ENCODE measurements around the gene ZDHHC1.

The ZDHHC1 gene, protein sequence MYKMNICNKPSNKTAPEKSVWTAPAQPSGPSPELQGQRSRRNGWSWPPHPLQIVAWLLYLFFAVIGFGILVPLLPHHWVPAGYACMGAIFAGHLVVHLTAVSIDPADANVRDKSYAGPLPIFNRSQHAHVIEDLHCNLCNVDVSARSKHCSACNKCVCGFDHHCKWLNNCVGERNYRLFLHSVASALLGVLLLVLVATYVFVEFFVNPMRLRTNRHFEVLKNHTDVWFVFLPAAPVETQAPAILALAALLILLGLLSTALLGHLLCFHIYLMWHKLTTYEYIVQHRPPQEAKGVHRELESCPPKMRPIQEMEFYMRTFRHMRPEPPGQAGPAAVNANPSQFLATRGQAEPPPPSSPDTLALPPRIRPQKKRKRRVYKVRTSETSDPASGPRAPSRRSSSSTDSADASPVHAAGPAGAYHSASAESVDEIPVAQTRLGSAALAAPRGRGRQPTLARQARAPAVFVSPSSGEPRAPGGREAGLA

GRCh38 chr16:67415872-67416793 lies at the start of gene ZDHHC1:
Gene ZDHHC1, minus strand, starts transcription at chr16:67416477. Its CDS starts 8,702 bp downstream, at chr16:67407775.
- peak within 1 kb of the TSS; percentile 50 for H3K27ac ChIP-seq
- DNase-seq (ENCODE audit: low read depth, low spot score) = no peak

DNA sequence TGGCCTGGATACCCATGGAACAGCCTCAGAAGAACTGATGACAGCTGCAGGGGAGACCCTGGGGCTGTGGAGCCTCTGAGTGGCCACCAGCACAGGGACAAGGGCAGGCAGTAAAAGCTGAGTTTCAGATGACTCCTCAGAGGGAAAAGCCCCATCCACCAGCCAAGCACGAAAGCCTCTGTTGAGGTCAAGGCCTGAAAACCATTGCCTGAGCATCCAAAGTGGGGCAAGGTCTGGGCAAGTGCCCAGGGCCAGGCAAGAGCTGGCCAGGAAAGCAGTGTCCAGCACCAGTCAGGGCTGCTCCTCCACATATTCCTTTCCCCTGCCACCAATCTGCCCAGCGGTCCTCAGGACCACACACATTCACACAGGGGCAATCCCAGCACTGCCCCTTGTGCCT lies 48.3 kb upstream of the ZDHHC1 start:
- no peak for DNase-seq (ENCODE audit: low read depth, low spot score)
- H3K27ac ChIP-seq = no peak overlapping the region

DNA sequence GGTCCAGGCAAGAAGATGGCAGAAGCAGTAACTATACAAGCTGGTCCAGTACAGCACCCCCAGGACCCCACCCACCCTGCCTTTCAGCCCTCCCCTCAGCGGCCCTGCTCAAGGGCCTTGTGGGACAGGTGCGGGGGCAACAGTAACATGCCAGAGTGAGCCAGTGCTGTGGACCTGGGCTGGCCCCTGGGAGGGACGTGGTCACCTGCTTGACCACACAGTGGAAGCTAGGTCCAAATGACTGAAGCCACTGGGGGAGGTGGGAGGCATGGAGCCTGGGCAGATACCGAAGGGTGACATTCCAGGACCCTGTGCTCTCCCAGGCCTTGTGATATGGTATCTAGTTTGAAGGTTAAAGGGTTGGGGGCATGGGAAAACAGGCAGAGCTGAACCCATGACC lies 47.4 kb upstream of the ZDHHC1 start:
- DNase-seq (ENCODE audit: low read depth, low spot score) = no peak
- H3K27ac ChIP-seq = no peak overlapping the region

- H3K27ac ChIP-seq = peak overlapping the region; percentile 46
- no peak for DNase-seq (ENCODE audit: low read depth, low spot score)
Observed at GRCh38 chr16:67463059-67463458, 46.8 kb upstream of the ZDHHC1 start.

DNA sequence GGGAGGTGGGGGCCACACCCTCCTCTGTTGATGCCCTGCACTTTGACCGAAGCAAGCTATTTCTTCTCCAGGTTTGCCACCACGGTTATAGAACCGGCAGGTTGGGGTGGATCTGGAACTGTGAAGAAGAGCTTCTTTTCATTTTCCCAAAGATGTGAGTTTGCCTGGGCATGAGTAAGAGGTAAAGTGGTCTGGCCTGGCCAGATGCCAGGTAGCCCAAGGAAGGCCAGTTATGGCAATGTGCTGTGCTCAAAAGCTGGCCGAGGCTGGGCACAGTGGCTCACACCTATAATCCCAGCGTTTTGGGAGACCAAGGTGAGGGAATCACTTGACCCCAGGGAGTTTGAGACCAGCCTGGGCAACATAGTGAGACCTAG lies 46.0 kb upstream of the ZDHHC1 start:
- DNase-seq (ENCODE audit: low read depth, low spot score) = no peak
- peak overlapping the region; percentile 46 for H3K27ac ChIP-seq

- no peak for DNase-seq (ENCODE audit: low read depth, low spot score)
- H3K27ac ChIP-seq = peak overlapping the region; percentile 46
Observed at GRCh38 chr16:67461600-67462278, 45.5 kb upstream of the ZDHHC1 start.

- H3K27ac ChIP-seq = peak overlapping the region; percentile 46
- no peak for DNase-seq (ENCODE audit: low read depth, low spot score)
Observed at GRCh38 chr16:67460961-67461360, 44.7 kb upstream of the ZDHHC1 start.

- no peak overlapping the region for H3K27ac ChIP-seq
- no peak for DNase-seq (ENCODE audit: low read depth, low spot score)
Observed at GRCh38 chr16:67460168-67460567, 43.9 kb upstream of the ZDHHC1 start.

- H3K27ac ChIP-seq = no peak overlapping the region
- no peak for DNase-seq (ENCODE audit: low read depth, low spot score)
Observed at GRCh38 chr16:67459861-67460150, 43.5 kb upstream of the ZDHHC1 start.

DNA sequence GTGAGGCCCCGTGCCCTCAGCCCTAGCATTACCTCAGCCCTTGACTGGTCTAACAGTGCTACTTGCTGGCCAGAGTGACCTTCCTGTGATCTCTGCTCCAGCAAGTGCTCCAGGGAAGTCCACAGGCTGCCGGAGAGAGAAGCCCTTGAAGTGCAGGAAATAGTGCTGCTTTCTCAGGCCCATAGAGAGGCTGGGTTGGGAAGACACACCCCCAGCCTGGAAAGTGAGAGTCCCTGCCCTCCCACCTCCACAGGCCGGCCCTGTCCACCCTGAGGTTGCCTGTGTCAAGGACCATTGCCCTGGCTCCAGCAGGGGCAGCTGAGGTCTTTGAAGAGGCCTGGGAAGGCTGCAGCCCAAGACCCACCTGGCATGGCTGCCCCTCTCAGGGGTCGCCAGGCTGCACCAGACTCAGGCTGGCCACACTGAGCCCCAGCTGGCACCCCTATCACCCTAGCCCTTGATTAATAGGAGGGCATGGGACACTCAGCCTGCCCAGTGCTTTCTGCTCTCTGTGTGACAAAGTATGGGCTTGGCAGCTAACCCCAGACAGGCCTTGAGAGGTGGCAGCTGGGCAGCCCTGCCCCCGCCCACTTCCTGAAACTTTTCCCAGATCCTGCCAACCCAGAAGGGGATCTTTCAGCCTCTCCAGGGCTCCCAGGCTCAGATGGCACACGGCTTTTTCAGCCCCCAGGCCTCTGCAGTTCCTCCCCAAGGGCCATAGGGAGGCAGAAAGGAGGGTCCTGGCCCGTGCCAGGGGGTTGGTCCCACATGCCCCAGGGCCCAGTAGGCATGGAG lies 43.0 kb upstream of the ZDHHC1 start:
- no peak for DNase-seq (ENCODE audit: low read depth, low spot score)

DNA sequence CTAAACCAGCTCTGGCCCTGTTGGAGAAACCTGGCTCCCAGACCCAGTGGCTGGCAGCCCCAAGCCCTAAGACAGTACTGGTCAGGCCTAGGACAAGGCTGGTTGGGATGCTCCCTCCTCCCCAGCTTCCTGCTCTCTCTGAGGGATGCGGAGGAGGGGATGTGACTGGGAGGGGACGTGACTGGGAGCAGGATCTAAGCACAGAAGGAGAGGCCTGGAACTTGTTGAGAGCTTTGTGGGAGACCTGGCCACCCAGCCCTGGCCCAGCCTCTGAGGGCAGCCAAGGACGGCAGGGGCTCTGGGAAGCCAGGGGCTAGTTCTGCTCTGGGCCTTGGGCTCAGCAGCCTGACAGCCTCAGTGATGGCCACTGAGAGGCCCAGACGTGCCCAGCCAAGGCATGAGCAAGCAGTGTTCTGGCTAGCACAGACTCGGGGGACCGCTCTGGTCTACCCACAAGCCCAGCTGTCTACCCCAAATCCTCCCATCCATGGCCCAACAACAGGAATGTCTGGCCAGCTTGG lies 41.9 kb upstream of the ZDHHC1 start:
- no peak overlapping the region for H3K27ac ChIP-seq
- DNase-seq (ENCODE audit: low read depth, low spot score) = no peak

More for the DNA sequence above, 43.0 kb upstream of the ZDHHC1 start:
- no peak overlapping the region for H3K27ac ChIP-seq

GRCh38 chr16:67457611-67458010 lies 41.3 kb upstream of the ZDHHC1 start:
- DNase-seq (ENCODE audit: low read depth, low spot score) = no peak
- no peak overlapping the region for H3K27ac ChIP-seq

DNA sequence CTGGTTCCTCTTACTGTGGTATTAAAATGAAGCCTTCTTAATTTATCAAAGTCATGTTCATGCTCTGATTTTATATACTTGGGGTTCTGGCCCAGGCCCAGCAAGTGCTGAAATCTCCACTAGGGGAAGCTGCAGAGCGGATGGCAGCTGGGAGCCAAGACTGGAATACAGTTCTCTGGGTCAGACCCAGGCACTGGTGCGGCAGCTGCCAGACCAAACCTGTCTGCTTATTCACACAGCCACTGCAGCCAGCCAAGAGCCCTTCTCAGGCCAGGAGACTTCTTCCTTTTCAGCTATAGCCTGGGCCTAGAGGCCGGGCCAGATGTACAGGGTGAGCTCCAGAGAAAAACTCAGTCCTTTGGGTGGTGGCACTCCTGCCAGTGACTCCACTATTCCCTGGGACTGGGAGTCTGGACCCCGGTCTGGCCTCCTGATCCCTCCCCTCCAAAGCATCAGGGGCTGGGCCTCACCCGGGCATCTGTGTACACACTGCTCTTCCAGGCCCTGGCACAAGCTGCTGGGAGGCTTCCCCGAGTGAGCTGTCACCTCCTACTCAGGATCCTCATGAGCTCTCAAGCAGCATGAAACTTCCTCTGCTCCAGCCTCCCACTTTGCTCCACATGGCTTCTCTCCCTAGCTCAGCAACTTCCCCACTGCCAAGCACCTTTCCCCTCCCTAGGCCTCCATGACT lies 40.3 kb upstream of the ZDHHC1 start:
- DNase-seq (ENCODE audit: low read depth, low spot score) = no peak
- peak overlapping the region; percentile 27 for H3K27ac ChIP-seq

GRCh38 chr16:67454852-67455251 lies 38.6 kb upstream of the ZDHHC1 start:
- no peak for DNase-seq (ENCODE audit: low read depth, low spot score)
- no peak overlapping the region for H3K27ac ChIP-seq

DNA sequence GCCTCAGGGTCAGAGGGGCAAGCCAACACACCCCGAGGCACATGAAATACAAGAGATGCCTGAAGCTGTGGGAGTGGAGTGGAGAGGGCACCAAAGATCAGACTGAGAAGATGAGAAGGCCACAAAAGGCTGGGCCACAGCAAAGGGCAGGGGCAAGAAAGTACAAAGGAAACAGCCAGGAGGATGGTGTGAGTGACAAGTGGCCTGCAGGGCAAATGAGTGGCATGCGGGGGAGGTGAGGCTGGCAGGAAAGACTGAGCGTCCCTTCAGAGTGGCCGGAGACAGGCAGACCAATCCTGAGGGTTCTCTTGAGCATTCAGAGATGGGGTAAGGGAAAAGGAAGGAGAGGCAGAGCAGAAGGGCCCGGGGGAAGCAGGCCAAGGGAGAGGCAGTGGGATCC lies 37.8 kb upstream of the ZDHHC1 start:
- no peak for DNase-seq (ENCODE audit: low read depth, low spot score)
- no peak overlapping the region for H3K27ac ChIP-seq

DNA sequence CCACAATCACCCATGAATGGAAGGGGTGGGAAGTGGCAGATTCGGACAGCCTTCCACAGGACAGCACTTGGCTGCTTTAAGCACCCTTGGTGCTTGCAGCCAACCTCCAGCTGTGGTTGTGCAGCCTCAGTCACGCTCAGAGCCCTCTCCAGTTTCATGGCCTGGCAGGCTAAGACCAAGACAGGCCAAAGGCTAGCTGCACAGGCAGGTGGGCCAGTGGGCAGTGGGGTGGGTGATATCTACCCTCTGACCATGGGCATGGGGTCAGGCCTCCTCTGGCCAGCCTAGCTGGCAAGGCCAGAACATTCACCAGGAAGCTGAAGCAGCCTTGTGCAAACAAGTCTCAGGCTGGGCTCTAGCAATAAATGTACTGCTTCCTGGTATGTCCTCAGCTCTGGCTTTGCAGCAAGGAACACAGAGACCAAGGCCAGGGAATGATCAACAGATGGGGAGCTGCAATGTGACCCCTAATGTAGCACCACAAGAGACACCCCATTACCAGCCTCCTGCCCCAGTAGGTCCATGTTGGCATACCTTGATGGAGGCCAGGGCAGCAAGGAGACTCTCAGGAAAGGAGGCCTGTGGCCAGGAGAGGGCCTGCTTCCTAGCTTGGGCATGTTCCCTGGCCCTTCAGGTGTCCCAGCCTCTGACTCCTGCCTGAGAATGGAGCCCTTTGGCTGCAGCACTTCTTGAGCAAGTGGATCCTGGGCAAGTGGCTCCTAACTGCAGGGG lies 35.6 kb upstream of the ZDHHC1 start:
- H3K27ac ChIP-seq = no peak overlapping the region
- no peak for DNase-seq (ENCODE audit: low read depth, low spot score)

- DNase-seq (ENCODE audit: low read depth, low spot score) = no peak
- H3K27ac ChIP-seq = no peak overlapping the region
Observed at GRCh38 chr16:67451061-67451703, 34.9 kb upstream of the ZDHHC1 start.

GRCh38 chr16:67449739-67450138 lies 33.5 kb upstream of the ZDHHC1 start:
- H3K27ac ChIP-seq = no peak overlapping the region
- DNase-seq (ENCODE audit: low read depth, low spot score) = no peak

Data from epithelial cell of prostate (primary cell).